Thyroid gland (tissue), 4 donors: ENCODE measurements around the gene SMC1A.

ENCODE experiments used
- CTCF ChIP-seq, 6 experiments: fragments of 200-600 bp in 3 of 6; fragments of 450-650 bp in 3 of 6; sonication (generic) in 3 of 6; IDR thresholded peaks; one replicate each; pipeline ENCODE4 v1.5.1; 2016 to 2019; ENCODE audit warnings: antibody characterized with exemption in 6 of 6, mild to moderate bottlenecking in 2 of 6, inconsistent platforms in 1 of 6, moderate library complexity in 1 of 6
- POLR2A ChIP-seq, 2 donors: fragments of 450-650 bp; IDR thresholded peaks; one replicate each; pipeline ENCODE4 v1.6.1; 2017; ENCODE audit warnings: antibody characterized with exemption in 2 of 2, mild to moderate bottlenecking in 2 of 2, moderate library complexity in 1 of 2

- TF ChIP-seq CTCF (IDR thresholded peaks at IDR 0.05) = no peak
- TF ChIP-seq POLR2A (IDR thresholded peaks at IDR 0.05) = no peak
Measured at GRCh38 chrX:53421125-53421524, 1.3 kb downstream of the SMC1A start.
